Cardiac muscle cell (in vitro differentiated cells and primary cell): ENCODE data around the gene MYO1E. TPM values are rescaled to one million over a fixed set of nuclear protein-coding genes. Genes with fewer than 3 reads are reported as not detected.
A peak's percentile ranks its signal among the peaks of the same experiment; 100 is the strongest.

Experiments
- DNase-seq, 2 donors: peaks; one replicate each; pipeline versions ENCODE4 v3.0.0 to v3.0.0-alpha.2; 2010 to 2017; ENCODE audit warnings: low read depth in 1 of 2, low spot score in 1 of 2
- H3K27ac ChIP-seq: fragments of 200-600 bp; sonication (generic); 2 replicates; pipeline ENCODE4 v1.5.1; 2016
- H3K27me3 ChIP-seq: fragments of 200-600 bp; sonication (generic); 2 replicates; pipeline ENCODE4 v1.6.0; 2016; ENCODE audit warnings: control low read depth
- H3K36me3 ChIP-seq: fragments of 200-600 bp; sonication (generic); 2 replicates; pipeline ENCODE4 v1.5.1; 2016; ENCODE audit warnings: control low read depth
- H3K4me1 ChIP-seq: fragments of 200-600 bp; sonication (generic); 2 replicates; pipeline ENCODE4 v1.8.1; 2017; ENCODE audit warnings: low read depth, mild to moderate bottlenecking, mixed run types
- H3K4me3 ChIP-seq: fragments of 200-600 bp; sonication (generic); 2 replicates; pipeline ENCODE4 v1.5.1; 2016; ENCODE audit warnings: mild to moderate bottlenecking
- H3K9me3 ChIP-seq: fragments of 200-600 bp; sonication (generic); 2 replicates; pipeline ENCODE4 v1.5.1; 2017; ENCODE audit warnings: low read depth, mild to moderate bottlenecking, control low read depth
- polyA plus RNA-seq: library from polyadenylated mRNA; unstranded; fragments of >200 nt; fragmentation: Nextera tagmentation; extraction: Ambion mirVana; gene quantifications from 2 replicates; pipeline ENCODE4 v1.2.1, GENCODE V29; 2016
- total RNA-seq: library from RNA; depleted of rRNA; stranded (reverse); fragments of >200 nt; gene quantifications from 2 replicates; pipeline ENCODE4 v1.2.3, GENCODE V29; 2016
- TF ChIP-seq, protein P1 (sequence below): IDR thresholded peaks from 2 replicates; pipeline ENCODE4 v1.5.1; 2012; ENCODE audit warnings: low read depth, mild to moderate bottlenecking, low read length

MYO1E gene
- total and polyA plus RNA-seq, 2 experiments from 2014 or later, result 22.0 to 27.7 TPM

GRCh38 chr15:59229015-59229414 lies 143.7 kb downstream of the MYO1E start:
- TF ChIP-seq, protein P1, sequence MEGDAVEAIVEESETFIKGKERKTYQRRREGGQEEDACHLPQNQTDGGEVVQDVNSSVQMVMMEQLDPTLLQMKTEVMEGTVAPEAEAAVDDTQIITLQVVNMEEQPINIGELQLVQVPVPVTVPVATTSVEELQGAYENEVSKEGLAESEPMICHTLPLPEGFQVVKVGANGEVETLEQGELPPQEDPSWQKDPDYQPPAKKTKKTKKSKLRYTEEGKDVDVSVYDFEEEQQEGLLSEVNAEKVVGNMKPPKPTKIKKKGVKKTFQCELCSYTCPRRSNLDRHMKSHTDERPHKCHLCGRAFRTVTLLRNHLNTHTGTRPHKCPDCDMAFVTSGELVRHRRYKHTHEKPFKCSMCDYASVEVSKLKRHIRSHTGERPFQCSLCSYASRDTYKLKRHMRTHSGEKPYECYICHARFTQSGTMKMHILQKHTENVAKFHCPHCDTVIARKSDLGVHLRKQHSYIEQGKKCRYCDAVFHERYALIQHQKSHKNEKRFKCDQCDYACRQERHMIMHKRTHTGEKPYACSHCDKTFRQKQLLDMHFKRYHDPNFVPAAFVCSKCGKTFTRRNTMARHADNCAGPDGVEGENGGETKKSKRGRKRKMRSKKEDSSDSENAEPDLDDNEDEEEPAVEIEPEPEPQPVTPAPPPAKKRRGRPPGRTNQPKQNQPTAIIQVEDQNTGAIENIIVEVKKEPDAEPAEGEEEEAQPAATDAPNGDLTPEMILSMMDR, result no peak
- Histone ChIP-seq H3K27me3 (no peaks in the 10 kb centered on the region), H3K4me1 (no peaks in the 10 kb centered on the region), H3K36me3 (no peaks in the 10 kb centered on the region), H3K9me3 (no peaks in the 10 kb centered on the region), H3K4me3 (no peak overlapping the region), H3K27ac (no peak overlapping the region)
- DNase-seq, result no peak

- H3K4me3 ChIP-seq, result no peak overlapping the region
These were observed 145.7 kb downstream of the MYO1E start for GRCh38 chr15:59227021-59227420.

GRCh38 chr15:59224474-59224873 lies 148.2 kb downstream of the MYO1E start:
- Histone ChIP-seq H3K4me1 (peaks cover 3% of the 10 kb centered on the region), H3K27me3 (no peaks in the 10 kb centered on the region), H3K4me3 (no peak overlapping the region), H3K36me3 (no peaks in the 10 kb centered on the region), H3K9me3 (no peaks in the 10 kb centered on the region), H3K27ac (no peak overlapping the region)
- TF ChIP-seq, protein P1, result no peak
- peak in 1 of 2 donors; percentile 13 for DNase-seq

More at GRCh38 chr15:59227021-59227420, 145.7 kb downstream of the MYO1E start:
- peaks cover 3% of the 10 kb centered on the region for H3K4me1 ChIP-seq
- TF ChIP-seq, protein P1, result no peak
- H3K27me3 ChIP-seq, result no peaks in the 10 kb centered on the region
- H3K9me3 ChIP-seq, result no peaks in the 10 kb centered on the region
- no peak overlapping the region for H3K27ac ChIP-seq
- no peak for DNase-seq
- no peaks in the 10 kb centered on the region for H3K36me3 ChIP-seq

DNA sequence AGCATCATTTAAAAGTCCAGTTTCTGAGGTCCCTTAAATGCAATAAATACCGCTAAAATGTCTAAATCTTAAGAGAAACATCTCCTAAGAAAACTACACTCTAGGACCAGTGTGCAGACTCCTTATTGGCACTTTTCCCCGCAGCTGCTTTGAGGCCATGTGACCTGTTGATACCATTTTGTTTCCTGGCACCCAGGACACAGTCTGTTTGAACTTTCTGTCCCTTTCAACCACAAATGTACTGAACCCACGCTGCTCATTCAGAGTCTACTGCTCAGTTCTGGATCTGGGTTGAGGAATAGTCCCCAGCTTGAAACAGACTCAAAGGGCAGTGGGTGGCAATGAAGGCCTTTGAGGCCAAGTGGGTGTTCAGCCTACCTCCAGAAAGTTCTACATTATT lies 148.9 kb downstream of the MYO1E start:
- peak in 1 of 2 donors; percentile 25 for DNase-seq
- no peak overlapping the region for H3K4me3 ChIP-seq
- H3K27me3 ChIP-seq, result no peaks in the 10 kb centered on the region
- TF ChIP-seq, protein P1, result no peak
- H3K9me3 ChIP-seq, result no peaks in the 10 kb centered on the region
- no peaks in the 10 kb centered on the region for H3K36me3 ChIP-seq
- no peak overlapping the region for H3K27ac ChIP-seq
- peaks cover 3% of the 10 kb centered on the region for H3K4me1 ChIP-seq

- TF ChIP-seq, protein P1, result no peak
- no peaks in the 10 kb centered on the region for H3K27me3 ChIP-seq
- DNase-seq, result no peak
- no peak overlapping the region for H3K4me3 ChIP-seq
- H3K27ac ChIP-seq, result no peak overlapping the region
- H3K36me3 ChIP-seq, result no peaks in the 10 kb centered on the region
- H3K9me3 ChIP-seq, result no peaks in the 10 kb centered on the region
- peaks cover 3% of the 10 kb centered on the region for H3K4me1 ChIP-seq
These were observed 149.6 kb downstream of the MYO1E start for GRCh38 chr15:59222906-59223550.
